ENCODE measurements around the gene SLC25A21.

Gene SLC25A21

GRCh38 chr14:36658123-36659009 lies 514.0 kb downstream of the SLC25A21 start:
- no peak for DNase-seq

DNA sequence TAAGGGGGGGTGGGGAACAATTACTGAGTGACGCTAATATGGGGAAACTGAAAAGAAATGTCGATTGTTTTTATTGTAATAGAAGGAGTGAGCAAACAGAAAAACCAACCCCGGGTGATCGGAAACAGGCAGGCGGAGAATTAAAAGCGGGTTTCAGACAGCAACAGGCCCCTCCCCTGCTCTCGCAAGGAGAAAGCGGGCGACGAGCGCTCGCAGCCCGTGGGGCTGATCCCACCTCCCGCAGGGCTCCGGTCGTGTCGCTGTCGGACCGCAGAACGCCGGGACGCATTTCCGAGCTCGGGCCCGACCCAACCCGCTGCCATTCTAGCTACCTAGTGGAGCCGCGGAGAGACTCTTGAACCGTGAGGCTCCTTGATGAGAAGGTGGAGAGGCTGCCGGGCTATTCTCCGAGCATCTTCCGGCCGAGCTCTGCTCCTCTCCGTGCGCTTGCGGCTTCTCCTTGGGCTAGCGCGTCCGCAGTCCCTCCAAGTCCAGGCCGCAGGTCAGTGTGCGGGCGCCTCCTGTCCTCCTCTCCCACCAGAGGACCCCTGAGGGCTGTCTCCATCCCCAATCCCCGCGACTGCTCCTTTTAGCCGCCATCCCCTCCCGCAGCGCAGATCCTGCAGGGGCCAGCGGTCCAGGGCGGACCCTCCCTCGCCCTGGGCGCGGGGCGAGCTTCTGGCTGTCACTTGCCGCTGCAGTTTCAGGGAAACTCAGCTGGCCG lies 514.8 kb downstream of the SLC25A21 start:
- no peak for DNase-seq

GRCh38 chr14:36656687-36657398 lies 515.6 kb downstream of the SLC25A21 start:
- DNase-seq: no peak

DNA sequence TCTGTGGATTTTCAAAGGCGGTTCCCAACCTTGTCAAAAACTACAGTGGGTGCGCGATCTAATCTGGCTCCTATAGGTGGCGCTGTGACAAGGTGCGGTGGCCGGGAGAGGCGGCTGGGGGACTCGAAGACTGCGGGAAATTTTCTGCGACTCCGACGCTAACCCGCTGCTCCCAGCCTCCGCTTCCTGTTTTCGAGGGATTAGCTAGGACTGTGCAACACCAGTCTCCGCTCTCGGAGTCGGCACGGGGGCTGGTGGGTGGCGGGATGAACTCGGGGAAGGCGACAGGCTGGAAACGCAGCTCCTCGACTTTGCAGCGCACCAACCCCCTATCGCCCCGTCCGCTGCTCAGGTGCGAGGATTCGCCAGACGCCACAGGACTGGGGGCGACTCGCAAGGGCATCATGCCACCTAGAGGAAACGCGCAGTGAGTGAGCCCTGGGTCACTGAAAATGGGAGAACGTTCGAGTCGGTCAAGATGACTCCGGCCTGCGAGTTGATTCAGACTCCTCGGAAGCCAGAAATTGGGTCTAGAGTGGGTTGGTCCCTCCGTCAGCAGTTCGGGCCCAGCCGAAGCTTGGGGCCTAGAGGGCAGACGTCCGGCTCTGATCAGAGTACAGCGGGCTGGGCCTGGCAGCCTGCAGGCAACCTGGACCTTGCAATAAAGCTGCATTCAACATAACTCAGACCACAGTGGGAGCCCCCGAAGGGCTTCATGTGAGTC lies 516.3 kb downstream of the SLC25A21 start:
- DNase-seq: no peak

- no peak for DNase-seq
Measured at GRCh38 chr14:36655571-36655962, 516.8 kb downstream of the SLC25A21 start.

GRCh38 chr14:36654794-36655381 lies 517.5 kb downstream of the SLC25A21 start:
- no peak for DNase-seq

- DNase-seq: no peak
Measured at GRCh38 chr14:36653962-36654793, 518.2 kb downstream of the SLC25A21 start.

GRCh38 chr14:36653413-36653812 lies 519.0 kb downstream of the SLC25A21 start:
- no peak for DNase-seq

DNA sequence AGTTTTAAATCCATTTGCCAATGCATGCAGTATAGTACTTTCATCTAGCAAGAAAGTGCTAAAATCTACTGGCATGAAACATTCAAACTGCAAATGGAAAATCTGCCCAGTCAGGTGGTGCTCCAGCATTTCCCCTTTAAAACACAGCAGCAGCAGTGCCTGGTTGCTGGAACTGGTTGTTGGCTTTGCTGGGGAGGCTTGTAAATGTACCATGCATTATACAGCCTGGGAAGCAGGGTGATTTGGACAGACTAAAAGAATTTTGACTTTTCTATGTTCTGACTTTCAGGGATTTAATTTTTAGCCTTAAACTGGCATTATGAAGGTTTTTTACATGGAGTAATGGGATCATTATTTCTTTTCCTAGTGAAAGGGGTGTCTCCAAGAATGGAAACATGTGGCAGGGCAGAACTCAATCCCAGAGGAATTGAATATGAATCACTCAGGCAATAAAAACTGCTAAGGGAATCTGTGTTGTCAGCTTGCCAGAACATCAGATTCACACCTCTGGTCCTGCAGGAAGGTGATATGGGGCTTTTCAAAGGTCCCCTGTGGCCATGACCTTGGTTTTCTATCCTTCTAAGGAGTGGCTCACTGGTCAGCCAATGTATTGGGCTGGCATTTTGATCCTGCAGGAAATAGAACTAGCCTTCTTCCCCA lies 519.7 kb downstream of the SLC25A21 start:
- DNase-seq: peak; percentile 4

GRCh38 chr14:36649872-36650650 lies 522.3 kb downstream of the SLC25A21 start:
- DNase-seq: no peak

GRCh38 chr14:36647824-36648753 lies 524.3 kb downstream of the SLC25A21 start:
- peak; percentile 66 for DNase-seq

DNA sequence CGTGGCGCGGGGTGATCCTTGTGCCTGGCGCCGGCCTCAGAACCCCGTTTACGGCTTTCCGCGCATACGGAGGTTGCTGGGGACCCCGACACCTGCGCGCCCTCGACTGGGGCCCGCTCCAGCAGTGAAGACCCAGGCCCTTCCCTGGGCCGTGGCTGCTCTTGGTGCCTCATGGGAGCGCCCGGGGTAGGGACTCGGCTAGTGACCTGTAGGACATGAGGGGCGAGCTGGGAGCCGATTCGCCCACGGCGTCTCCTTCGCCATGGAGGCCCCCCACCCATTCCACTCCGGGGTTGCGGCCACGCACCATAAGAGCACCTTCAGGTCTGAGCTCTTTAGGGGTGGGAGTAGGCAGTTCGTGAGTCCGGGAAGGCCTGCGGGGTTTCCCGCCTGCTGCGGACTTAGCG lies 525.0 kb downstream of the SLC25A21 start:
- no peak for DNase-seq

- no peak for DNase-seq
Measured at GRCh38 chr14:36646664-36647416, 525.6 kb downstream of the SLC25A21 start.

- no peak for DNase-seq
Measured at GRCh38 chr14:36633580-36633979, 538.8 kb downstream of the SLC25A21 start.

Measured in NCI-H1105 treated with DMSO at 0.1 percent for 48 hours (cell line).